Ishikawa (cell line): ENCODE data around the gene SLC9A9.

Experiments
- CREB1 ChIP-seq: IDR thresholded peaks from 2 replicates; pipeline ENCODE4 v1.6.1; 2012; ENCODE audit warnings: low read depth
- EP300 ChIP-seq: IDR thresholded peaks from 2 replicates; pipeline ENCODE4 v1.6.1; 2012; ENCODE audit warnings: borderline replicate concordance
- FOXM1 ChIP-seq: IDR thresholded peaks from 2 replicates; pipeline ENCODE4 v1.6.1; 2012; ENCODE audit warnings: low read depth, borderline replicate concordance
- MAX ChIP-seq: IDR thresholded peaks from 2 replicates; pipeline ENCODE4 v1.6.1; 2012
- NFIC ChIP-seq: IDR thresholded peaks from 2 replicates; pipeline ENCODE4 v1.6.1; 2012
- RAD21 ChIP-seq: IDR thresholded peaks from 2 replicates; pipeline ENCODE4 v1.6.1; 2012; ENCODE audit warnings: low read depth
- REST ChIP-seq: IDR thresholded peaks from 2 replicates; pipeline ENCODE4 v1.6.1; 2012; ENCODE audit warnings: low read depth, mild to moderate bottlenecking
- TAF1 ChIP-seq: IDR thresholded peaks from 2 replicates; pipeline ENCODE4 v1.6.1; 2012; ENCODE audit warnings: low read depth, mild to moderate bottlenecking
- TEAD4 ChIP-seq: IDR thresholded peaks from 2 replicates; pipeline ENCODE4 v1.6.1; 2012
- USF1 ChIP-seq: IDR thresholded peaks from 2 replicates; pipeline ENCODE4 v1.6.1; 2012
- YY1 ChIP-seq: IDR thresholded peaks from 2 replicates; pipeline ENCODE4 v1.6.1; 2012; ENCODE audit warnings: low read depth
- ZBTB7A ChIP-seq: IDR thresholded peaks from 2 replicates; pipeline ENCODE4 v1.6.1; 2012; ENCODE audit warnings: low read depth

GRCh38 chr3:143661677-143662076, 186.6 kb downstream of the SLC9A9 start:
- no peak for TF ChIP-seq RAD21
- no peak for TF ChIP-seq NFIC
- TF ChIP-seq MAX = no peak
- TF ChIP-seq TEAD4 = no peak
- TF ChIP-seq YY1 = no peak
- no peak for TF ChIP-seq REST
- TF ChIP-seq EP300 = no peak
- TF ChIP-seq TAF1 = no peak
- TF ChIP-seq USF1 = no peak
- no peak for TF ChIP-seq CREB1
- TF ChIP-seq FOXM1 = no peak
- no peak for TF ChIP-seq ZBTB7A
